GM21619 (cell line): ENCODE data around the gene CA5A.
"Not testable (repeated sequence)": the region's sequence is repeated elsewhere in the genome, so short reads cannot be mapped to it uniquely, and the experiment has no call there.

Source experiments
- ATAC-seq: cut with Tn5 transposase; IDR thresholded peaks from one replicate; pipeline ENCODE4 v1.9.1; 2021; ENCODE audit not compliant: unreplicated experiment

Gene CA5A

GRCh38 chr16:87936375-87937230 lies at the start of gene CA5A:
CA5A (minus strand) TSS chr16:87936529; CDS start chr16:87936450, 79 bp downstream.
- ATAC-seq = no peak

GRCh38 chr16:87985493-87985892 lies 49.2 kb upstream of the CA5A start:
- not testable (repeated sequence) for ATAC-seq

- ATAC-seq = no peak
These were observed 48.4 kb upstream of the CA5A start for GRCh38 chr16:87984632-87985267.

GRCh38 chr16:87984180-87984579 lies 47.9 kb upstream of the CA5A start:
- ATAC-seq = not testable (repeated sequence)

- ATAC-seq = not testable (repeated sequence)
These were observed 47.4 kb upstream of the CA5A start for GRCh38 chr16:87983737-87984097.

- ATAC-seq = not testable (repeated sequence)
These were observed 46.9 kb upstream of the CA5A start for GRCh38 chr16:87983072-87983736.

- ATAC-seq = no peak
These were observed 46.3 kb upstream of the CA5A start for GRCh38 chr16:87982581-87983041.

GRCh38 chr16:87981376-87981775 lies 45.0 kb upstream of the CA5A start:
- not testable (repeated sequence) for ATAC-seq

- not testable (repeated sequence) for ATAC-seq
These were observed 43.7 kb upstream of the CA5A start for GRCh38 chr16:87979911-87980630.

- ATAC-seq = no peak
These were observed 43.0 kb upstream of the CA5A start for GRCh38 chr16:87979352-87979751.

GRCh38 chr16:87978127-87978526 lies 41.8 kb upstream of the CA5A start:
- no peak for ATAC-seq

GRCh38 chr16:87976665-87977064 lies 40.3 kb upstream of the CA5A start:
- no peak for ATAC-seq

- ATAC-seq = no peak
These were observed 37.8 kb upstream of the CA5A start for GRCh38 chr16:87974178-87974577.

- ATAC-seq = no peak
These were observed 37.4 kb upstream of the CA5A start for GRCh38 chr16:87973717-87974116.

GRCh38 chr16:87971933-87972332 lies 35.6 kb upstream of the CA5A start:
- ATAC-seq = no peak

- ATAC-seq = no peak
These were observed 33.9 kb upstream of the CA5A start for GRCh38 chr16:87970186-87970585.

GRCh38 chr16:87968541-87968940 lies 32.2 kb upstream of the CA5A start:
- ATAC-seq = no peak

- no peak for ATAC-seq
These were observed 30.4 kb upstream of the CA5A start for GRCh38 chr16:87966685-87967185.

GRCh38 chr16:87966064-87966645 lies 29.8 kb upstream of the CA5A start:
- ATAC-seq = no peak

GRCh38 chr16:87965417-87965816 lies 29.1 kb upstream of the CA5A start:
- no peak for ATAC-seq
